CD4-positive, alpha-beta T cell (primary cell): Measurements from ENCODE around the gene SQSTM1. TPM values are rescaled to one million over a fixed set of nuclear protein-coding genes. Genes with fewer than 3 reads are reported as not detected.

ENCODE experiments used
- ATAC-seq: fragments of 200-7000 bp; cut with Tn5 transposase; one replicate; pipeline ENCODE4 v1.10.0; 2022; ENCODE audit warnings: mild to moderate bottlenecking; ENCODE audit not compliant: poor library complexity
- CTCF ChIA-PET: fragments of 350-600 bp; sonication (Branson Sonifier 250); formaldehyde crosslinking; loops from one replicate; lab custom pipeline; 2021; ENCODE audit warnings: antibody characterized with exemption, inconsistent platforms; lab: Charles Lee
- POLR2A ChIA-PET: fragments of 350-600 bp; sonication (Branson Sonifier 250); formaldehyde crosslinking; loops from one replicate; lab custom pipeline; 2021; ENCODE audit warnings: antibody characterized with exemption, inconsistent platforms; lab: Charles Lee
- DNase-seq, 14 experiments: peaks; one replicate each; pipeline ENCODE4 v3.0.0-alpha.2; 2013 to 2020; ENCODE audit warnings: mixed read lengths in 2 of 14
- H3K27ac ChIP-seq, 2 donors: one replicate each; pipeline versions ENCODE4 v1.5.1 to v1.7.0; 2013; ENCODE audit warnings: low read length in 2 of 2, low read depth in 1 of 2, mild to moderate bottlenecking in 1 of 2
- H3K27me3 ChIP-seq, 2 experiments: 1 replicate in 1 of 2; 2 replicates in 1 of 2; pipeline versions ENCODE4 v1.6.1 to v1.7.0; 2013; ENCODE audit warnings: low read length in 2 of 2, control low read depth in 1 of 2, mild to moderate bottlenecking in 1 of 2, moderate library complexity in 1 of 2; ENCODE audit not compliant: insufficient read depth in 2 of 2, control insufficient read depth in 1 of 2
- H3K36me3 ChIP-seq: one replicate; pipeline ENCODE4 v1.6.1; 2013; ENCODE audit warnings: low read length, control low read depth; ENCODE audit not compliant: insufficient read depth
- H3K4me1 ChIP-seq: one replicate; pipeline ENCODE4 v1.6.1; 2013; ENCODE audit warnings: low read length, control low read depth; ENCODE audit not compliant: insufficient read depth
- H3K4me3 ChIP-seq: one replicate; pipeline ENCODE4 v1.5.1; 2013; ENCODE audit warnings: mild to moderate bottlenecking, low read length, moderate library complexity
- H3K9me3 ChIP-seq, 2 experiments: 1 replicate in 1 of 2; 2 replicates in 1 of 2; pipeline versions ENCODE4 v1.6.1 to v1.7.0; 2013; ENCODE audit warnings: low read length in 2 of 2, mild to moderate bottlenecking in 2 of 2, control low read depth in 1 of 2, moderate library complexity in 1 of 2; ENCODE audit not compliant: control insufficient read depth in 1 of 2, insufficient read depth in 1 of 2
- H3K27ac Mint-ChIP-seq: one replicate; pipeline ENCODE4 v1.8.0; 2020; ENCODE audit warnings: mixed read lengths
- H3K27me3 Mint-ChIP-seq: one replicate; pipeline ENCODE4 v1.8.0; 2021; ENCODE audit warnings: mixed read lengths
- H3K36me3 Mint-ChIP-seq: one replicate; pipeline ENCODE4 v1.8.0; 2021; ENCODE audit warnings: low read depth, mixed read lengths
- H3K4me1 Mint-ChIP-seq: one replicate; pipeline ENCODE4 v1.8.0; 2021; ENCODE audit warnings: low read depth, mixed read lengths
- H3K4me3 Mint-ChIP-seq: one replicate; pipeline ENCODE4 v1.8.0; 2020; ENCODE audit warnings: mild to moderate bottlenecking, mixed read lengths
- H3K9me3 Mint-ChIP-seq: one replicate; pipeline ENCODE4 v1.8.0; 2020; ENCODE audit warnings: mixed read lengths
- CTCF ChIP-seq: fragments of 200-600 bp; IDR thresholded peaks from one replicate; pipeline ENCODE4 v1.8.0; 2022; ENCODE audit warnings: antibody characterized with exemption, mild to moderate bottlenecking
- intact Hi-C, 2 experiments: fragments of 100-400 bp; cut with DNase I in 1 of 2; cut with micrococcal nuclease in 1 of 2; formaldehyde crosslinking; loops; one replicate each; pipeline versions ENCODE4 v1.15.1 to v1.9.0; 2023 to 2025; cut with DNase I, micrococcal nuclease
- total RNA-seq, 174 experiments: library from RNA in 2 of 174; stranded (reverse) in 2 of 174; gene quantifications; one replicate each; pipeline ENCODE4 v1.2.3 and lab custom pipeline; 2021 to 2026

SQSTM1 gene
- total RNA-seq, 2 experiments from 2014 or later: 260 to 267 TPM

- Mint-ChIP-seq H3K4me1 (peaks cover 13% of the 10 kb centered on the region), H3K36me3 (peaks cover 89% of the 10 kb centered on the region), H3K4me3 (no peak overlapping the region), H3K27me3 (no peaks in the 10 kb centered on the region), H3K27ac (no peak overlapping the region), H3K9me3 (no peaks in the 10 kb centered on the region)
- no peaks in the 10 kb centered on the region for H3K27me3 ChIP-seq
- TF ChIP-seq CTCF: no peak
- ChIA-PET CTCF (interaction anchor here (1.3 kb wide), 1 partner anchor 29 kb away, joined by 3 read pairs; no protein-coding TSS in a partner anchor), POLR2A (interaction anchor here (0.8 to 2.4 kb wide), 3 partner anchors 10 to 28 kb away, joined by 3 to 7 read pairs (median 3); partner anchors contain the start of genes MRNIP and SQSTM1)
- no peak overlapping the region for H3K4me3 ChIP-seq
- intact Hi-C loops: no loop called here
- peaks cover 9% of the 10 kb centered on the region for H3K4me1 ChIP-seq
- H3K27ac ChIP-seq: no peak overlapping the region
- no peaks in the 10 kb centered on the region for H3K9me3 ChIP-seq
- no peak for ATAC-seq
- H3K36me3 ChIP-seq: peaks cover 65% of the 10 kb centered on the region
- no peak for DNase-seq
Observed at GRCh38 chr5:179830818-179831468, 10.2 kb downstream of the SQSTM1 start.

GRCh38 chr5:179832039-179832745 is 11.5 kb downstream of the SQSTM1 start:
- Mint-ChIP-seq H3K27ac (no peak overlapping the region), H3K4me1 (peaks cover 26% of the 10 kb centered on the region), H3K9me3 (no peaks in the 10 kb centered on the region), H3K4me3 (no peak overlapping the region), H3K36me3 (peaks cover 89% of the 10 kb centered on the region), H3K27me3 (no peaks in the 10 kb centered on the region)
- intact Hi-C loops: no loop called here
- no peak overlapping the region for H3K27ac ChIP-seq
- no peak for TF ChIP-seq CTCF
- no peaks in the 10 kb centered on the region for H3K27me3 ChIP-seq
- ATAC-seq: no peak
- no peak for DNase-seq
- H3K36me3 ChIP-seq: peaks cover 69% of the 10 kb centered on the region
- ChIA-PET CTCF (interaction anchor here (1.7 kb wide), 1 partner anchor 30 kb away, joined by 5 read pairs; no protein-coding TSS in a partner anchor), POLR2A (no interaction called here)
- H3K4me3 ChIP-seq: no peak overlapping the region
- H3K9me3 ChIP-seq: peaks cover 0 to 4% of the 10 kb centered on the region in 2 experiments
- H3K4me1 ChIP-seq: peaks cover 18% of the 10 kb centered on the region

- peaks cover 19% of the 10 kb centered on the region for H3K4me1 Mint-ChIP-seq
- POLR2A ChIA-PET: no interaction called here
- Histone ChIP-seq H3K27ac (no peak overlapping the region), H3K4me3 (no peak overlapping the region), H3K27me3 (no peaks in the 10 kb centered on the region), H3K36me3 (peaks cover 68% of the 10 kb centered on the region), H3K4me1 (peaks cover 20% of the 10 kb centered on the region), H3K9me3 (peaks cover 0 to 4% of the 10 kb centered on the region in 2 experiments)
- H3K36me3 Mint-ChIP-seq: peaks cover 89% of the 10 kb centered on the region
- H3K27ac Mint-ChIP-seq: peak overlapping the region; percentile 42
- intact Hi-C loops: no loop called here
- no peaks in the 10 kb centered on the region for H3K27me3 Mint-ChIP-seq
- CTCF ChIA-PET: interaction anchor here (1.7 kb wide), 1 partner anchor 31 kb away, joined by 5 read pairs; no protein-coding TSS in a partner anchor
- TF ChIP-seq CTCF: no peak
- ATAC-seq (no peak), DNase-seq (no peak)
- H3K4me3 Mint-ChIP-seq: no peak overlapping the region
- no peaks in the 10 kb centered on the region for H3K9me3 Mint-ChIP-seq
Observed at GRCh38 chr5:179833056-179833708, 12.5 kb downstream of the SQSTM1 start.
